ENCODE results near the gene PRKCB. TPM values are rescaled to one million over a fixed set of nuclear protein-coding genes. Genes with fewer than 3 reads are reported as not detected.

The PRKCB gene
- total and polyA plus RNA-seq, 3 donors from 2014 or later: 25.5 to 49.7 (median 26.6) TPM

GRCh38 chr16:23979982-23980381 lies 144.2 kb downstream of the PRKCB start:
- TF ChIP-seq POLR2A (IDR thresholded peaks at IDR 0.05): no peak
- TF ChIP-seq CTCF (IDR thresholded peaks at IDR 0.05): no peak
- intact Hi-C loops (cut with DNase I; ENCODE audit: low total_unique reads): no loop called here
- H3K27ac ChIP-seq: no peak overlapping the region
- H3K9me3 ChIP-seq: no peaks in the 10 kb centered on the region
- H3K27me3 ChIP-seq: no peaks in the 10 kb centered on the region
- H3K4me3 ChIP-seq: no peak overlapping the region
- 94 to 96% methylated on average over 3 to 4 of the region's 4 CpGs for WGBS, 2 donors
- H3K36me3 ChIP-seq (ENCODE audit: low read depth, missing control alignments): no peaks in the 10 kb centered on the region
- no peak for DNase-seq
- peaks cover 15% of the 10 kb centered on the region for H3K4me1 ChIP-seq

GRCh38 chr16:23981429-23982399 lies 145.9 kb downstream of the PRKCB start:
- WGBS, 2 donors: 96 to 100% methylated on average over 3 to 4 of the region's 4 CpGs
- peaks cover 10% of the 10 kb centered on the region for H3K4me1 ChIP-seq
- no peak for TF ChIP-seq POLR2A (IDR thresholded peaks at IDR 0.05)
- no peak for TF ChIP-seq CTCF (IDR thresholded peaks at IDR 0.05)
- H3K36me3 ChIP-seq (ENCODE audit: low read depth, missing control alignments): no peaks in the 10 kb centered on the region
- H3K27me3 ChIP-seq: no peaks in the 10 kb centered on the region
- H3K9me3 ChIP-seq: no peaks in the 10 kb centered on the region
- DNase-seq: no peak
- H3K4me3 ChIP-seq: no peak overlapping the region
- no peak overlapping the region for H3K27ac ChIP-seq
- intact Hi-C loops (cut with DNase I; ENCODE audit: low total_unique reads): no loop called here

GRCh38 chr16:23986455-23986854 lies 150.7 kb downstream of the PRKCB start:
- Histone ChIP-seq H3K27ac (no peak overlapping the region), H3K27me3 (no peaks in the 10 kb centered on the region), H3K36me3 (ENCODE audit: low read depth, missing control alignments) (no peaks in the 10 kb centered on the region), H3K4me1 (no peaks in the 10 kb centered on the region), H3K4me3 (no peak overlapping the region), H3K9me3 (no peaks in the 10 kb centered on the region)
- no peak for DNase-seq
- TF ChIP-seq CTCF (IDR thresholded peaks at IDR 0.05): no peak
- TF ChIP-seq POLR2A (IDR thresholded peaks at IDR 0.05): no peak
- 78 to 91% methylated on average over 2 of the region's 2 CpGs for WGBS, 2 donors
- intact Hi-C loops (cut with DNase I; ENCODE audit: low total_unique reads): no loop called here

- no peak for DNase-seq
- H3K36me3 ChIP-seq (ENCODE audit: low read depth, missing control alignments): no peaks in the 10 kb centered on the region
- H3K27me3 ChIP-seq: no peaks in the 10 kb centered on the region
- H3K9me3 ChIP-seq: no peaks in the 10 kb centered on the region
- no peaks in the 10 kb centered on the region for H3K4me1 ChIP-seq
- intact Hi-C loops (cut with DNase I; ENCODE audit: low total_unique reads): no loop called here
- H3K4me3 ChIP-seq: no peak overlapping the region
- H3K27ac ChIP-seq: no peak overlapping the region
- no peak for TF ChIP-seq POLR2A (IDR thresholded peaks at IDR 0.05)
- TF ChIP-seq CTCF (IDR thresholded peaks at IDR 0.05): no peak
- WGBS, 2 donors: 89 to 94% methylated on average over 2 of the region's 2 CpGs
Measured at GRCh38 chr16:23987443-23987842, 151.7 kb downstream of the PRKCB start.

Data from testis (tissue), 3 donors.